HG02973 (cell line): ENCODE measurements around the gene CHD8.

Source experiments
- ATAC-seq: cut with Tn5 transposase; IDR thresholded peaks from one replicate; pipeline ENCODE4 v1.9.1; 2021; ENCODE audit warnings: moderate library complexity; ENCODE audit not compliant: unreplicated experiment

CHD8 gene

DNA sequence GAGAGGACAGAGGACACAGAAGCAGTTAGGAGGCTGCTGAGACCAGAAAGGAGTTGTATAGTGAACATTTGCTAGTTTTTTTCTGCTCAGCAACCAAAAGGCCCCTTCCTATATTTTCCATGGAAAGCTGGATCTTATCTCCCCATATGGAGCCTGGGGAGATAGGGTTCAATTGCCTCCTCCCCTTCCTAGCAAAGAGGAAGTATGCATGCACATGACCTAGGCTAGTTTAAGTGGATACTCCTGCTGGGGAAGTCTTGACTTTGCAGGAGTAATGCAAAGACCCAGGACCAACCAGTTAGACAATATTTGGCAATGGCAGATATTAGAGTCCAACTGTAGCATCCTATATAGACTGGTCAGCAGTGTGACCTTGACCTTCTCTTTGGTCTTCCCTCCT, 15.1 kb downstream of the CHD8 start:
- no peak for ATAC-seq

DNA sequence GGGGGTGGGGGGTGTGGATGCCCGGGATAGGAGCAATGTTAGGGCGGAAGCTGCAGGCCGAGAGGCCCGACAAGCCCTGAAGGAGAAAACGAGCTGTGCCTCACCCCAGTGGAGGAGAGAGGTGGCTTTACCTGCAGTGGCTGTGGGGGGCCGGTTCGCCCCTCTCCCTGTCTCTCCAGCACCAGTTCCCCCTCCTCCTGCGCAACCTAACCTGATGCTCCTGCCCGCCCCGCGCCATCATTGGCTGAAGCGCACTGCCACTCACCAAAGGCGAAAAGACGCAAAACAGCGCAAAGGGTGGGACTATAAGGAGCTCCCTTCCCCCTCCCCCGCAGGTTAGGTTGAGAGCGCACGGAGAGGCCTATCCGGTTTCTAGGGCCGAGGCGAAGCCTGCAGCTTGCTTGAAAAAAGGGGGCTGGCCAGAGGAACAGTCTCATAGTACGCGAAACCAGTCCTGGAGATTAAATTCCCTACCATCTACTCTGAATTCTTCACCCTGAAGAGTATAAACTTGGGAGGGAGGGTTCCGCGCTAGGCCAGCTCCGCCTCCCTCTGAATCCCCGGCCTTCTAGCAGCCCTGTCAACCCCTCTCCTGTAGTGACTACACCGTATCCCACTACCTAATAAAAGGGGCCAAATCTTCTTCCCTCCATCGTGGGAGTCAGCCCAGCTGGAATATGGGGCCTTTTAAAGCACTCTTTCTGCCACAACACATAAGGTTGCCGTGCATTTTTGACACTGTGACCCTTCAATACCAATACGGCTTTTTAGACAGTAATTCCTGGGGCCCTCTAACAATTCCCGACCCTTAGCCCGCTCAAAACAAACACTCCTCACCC, 18.6 kb downstream of the CHD8 start:
- peak; percentile 99 for ATAC-seq

DNA sequence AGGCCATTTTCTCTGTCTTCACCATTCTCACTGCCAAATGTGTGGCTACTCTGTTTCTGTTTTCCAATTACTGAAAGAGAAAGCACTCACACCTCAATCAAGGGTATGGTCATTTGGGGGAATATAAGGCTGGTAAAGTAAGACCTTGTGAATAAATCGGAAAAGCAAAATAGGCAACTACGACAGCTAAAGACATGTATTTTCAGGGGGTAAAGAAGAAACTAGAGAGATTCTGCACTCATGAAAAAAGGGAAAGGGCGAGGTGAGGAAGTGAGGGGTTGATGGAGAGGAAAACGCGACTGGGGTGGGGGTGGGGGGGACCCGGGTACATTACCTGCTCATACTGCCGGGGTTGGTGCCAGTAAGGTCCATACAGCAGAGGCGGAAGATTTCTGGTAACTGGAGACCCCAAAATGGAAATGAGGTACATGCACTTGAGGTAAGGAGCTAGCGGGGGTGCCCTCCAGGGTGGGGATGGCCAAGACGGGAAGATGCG, 19.3 kb downstream of the CHD8 start:
- ATAC-seq = peak; percentile 26

DNA sequence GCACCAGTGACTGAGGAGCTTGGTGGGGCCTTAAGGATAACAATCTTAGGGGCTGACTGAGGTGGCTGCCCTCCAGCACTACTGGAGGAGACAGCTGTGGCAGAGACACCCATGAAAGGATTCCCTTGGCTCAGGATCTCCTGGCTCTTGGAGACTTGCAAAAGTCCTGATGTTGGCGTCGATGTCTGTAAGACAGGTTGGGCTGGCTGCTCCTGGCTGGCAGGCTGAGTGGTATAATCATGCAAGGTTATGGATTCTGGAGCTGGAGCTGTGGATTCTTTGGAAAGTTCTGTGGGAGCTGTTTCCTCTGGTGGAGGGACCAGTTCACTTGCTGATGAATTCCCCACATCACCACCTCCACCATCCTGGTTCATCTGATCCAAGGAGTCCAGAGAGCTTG, 24.8 kb downstream of the CHD8 start:
- no peak for ATAC-seq

DNA sequence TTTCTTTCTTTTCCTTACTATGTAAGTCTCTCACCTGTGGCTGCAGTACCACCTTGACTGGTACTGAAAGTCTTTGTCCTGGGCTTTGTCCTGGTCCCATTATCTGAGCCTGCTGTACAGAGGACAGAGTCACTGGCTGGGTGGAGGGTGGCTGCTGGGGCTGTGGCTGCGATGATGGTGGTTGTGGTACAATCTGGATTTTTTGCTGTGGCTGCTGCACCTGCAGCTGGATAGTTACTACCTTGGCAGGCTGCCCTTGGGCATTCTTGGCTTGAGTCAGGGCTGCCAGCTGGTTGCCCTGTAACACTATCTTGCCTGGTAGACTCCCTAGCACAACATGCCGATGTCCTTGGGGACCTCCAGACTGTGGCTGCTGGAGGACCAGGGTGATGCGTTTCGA, 27.0 kb downstream of the CHD8 start:
- ATAC-seq = no peak

DNA sequence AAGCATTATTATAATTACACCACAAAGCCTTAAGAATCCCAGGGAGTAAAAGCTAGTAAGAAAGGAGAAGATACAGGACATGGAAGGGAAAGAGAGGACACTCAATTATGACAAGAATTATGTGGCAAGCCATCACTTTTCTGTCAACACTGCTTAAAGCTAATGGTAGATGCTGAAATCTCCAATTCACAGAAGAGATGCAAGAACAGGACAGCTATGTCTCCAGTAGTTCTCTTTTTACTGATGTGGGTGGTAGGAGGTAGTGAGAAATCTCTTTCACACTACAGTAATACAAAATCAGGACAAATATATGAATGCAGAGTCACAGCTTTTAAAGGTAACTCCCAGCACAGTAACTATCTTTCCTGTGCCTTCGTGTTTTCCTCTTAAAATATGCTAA, 29.2 kb downstream of the CHD8 start:
- ATAC-seq = no peak

DNA sequence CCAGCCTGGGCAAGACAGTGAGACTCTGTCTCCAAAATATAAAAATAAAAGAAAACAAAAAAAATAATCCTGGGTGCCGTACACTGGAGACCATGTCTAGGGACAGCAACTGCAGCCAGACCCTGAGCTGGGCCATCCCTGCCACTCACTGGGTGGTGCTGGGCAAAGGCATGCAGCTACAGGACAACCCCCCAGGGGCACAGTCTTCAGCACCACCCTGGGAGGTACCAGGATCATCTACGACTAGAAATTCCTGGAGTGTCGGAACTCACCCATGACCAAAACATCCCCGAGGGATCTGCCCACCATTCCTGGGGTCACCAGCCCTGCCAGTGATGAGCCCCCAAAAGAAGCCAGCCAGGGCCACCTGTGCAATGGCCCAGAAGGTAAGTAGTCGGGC, 36.4 kb downstream of the CHD8 start:
- no peak for ATAC-seq

DNA sequence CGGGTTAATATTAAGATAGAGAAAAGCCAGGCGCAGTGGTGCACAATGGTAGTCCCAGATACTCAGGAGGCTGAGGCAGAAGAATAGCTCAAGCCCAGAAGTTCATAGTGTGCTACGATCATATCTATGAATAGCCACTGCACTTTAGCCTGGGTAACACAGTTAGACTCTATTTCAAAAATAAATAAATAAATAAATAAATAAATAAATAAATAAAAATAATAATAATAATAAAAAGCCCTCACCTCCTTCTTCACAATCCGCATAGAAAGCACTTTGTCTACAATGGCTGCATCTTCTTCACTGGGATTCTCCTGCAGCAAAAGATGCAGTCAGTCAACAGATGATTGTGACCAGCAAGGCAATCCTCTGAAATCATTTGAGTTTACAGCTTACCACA, 40.6 kb downstream of the CHD8 start:
- no peak for ATAC-seq

DNA sequence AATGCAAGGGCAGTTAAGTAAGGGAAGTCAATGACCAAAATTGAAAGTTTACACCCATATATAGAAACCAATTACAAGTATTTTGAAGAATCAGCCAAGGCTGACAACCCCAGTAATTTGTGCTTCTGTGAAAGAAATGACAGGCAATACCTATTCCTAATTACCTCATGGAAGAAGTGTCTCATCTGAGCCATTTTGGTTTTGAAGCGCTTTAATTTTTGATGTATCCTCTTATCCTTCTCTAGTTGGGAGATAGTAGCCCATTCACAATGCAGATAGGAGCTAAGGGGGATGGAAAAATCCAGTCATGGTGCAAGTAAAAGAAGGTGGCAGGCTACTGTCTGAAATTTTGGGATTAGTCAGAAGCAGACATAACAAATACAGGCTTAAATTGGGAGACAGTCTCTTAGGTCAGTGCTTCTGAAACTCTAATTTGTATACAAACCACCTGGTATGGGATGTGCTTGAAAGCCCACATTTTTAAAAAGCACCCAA, 41.7 kb downstream of the CHD8 start:
- ATAC-seq = no peak

DNA sequence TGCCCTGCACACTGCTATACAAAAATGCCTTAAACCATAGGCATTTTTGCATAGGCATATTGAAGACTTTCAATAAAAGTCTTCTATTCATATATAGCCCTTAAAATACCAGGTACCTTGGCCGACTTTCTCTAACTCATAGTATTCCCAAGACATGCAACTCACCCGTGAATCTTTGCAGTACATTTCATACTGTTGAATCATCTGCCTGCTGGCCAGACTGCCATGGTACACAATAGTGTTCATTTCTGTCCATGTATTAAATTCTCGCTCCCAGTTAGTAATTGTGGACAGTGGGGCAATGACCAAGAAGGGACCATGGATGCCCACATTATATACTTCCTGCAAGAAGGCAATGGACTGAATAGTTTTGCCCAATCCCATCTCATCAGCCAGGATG, 47.8 kb downstream of the CHD8 start:
- no peak for ATAC-seq

DNA sequence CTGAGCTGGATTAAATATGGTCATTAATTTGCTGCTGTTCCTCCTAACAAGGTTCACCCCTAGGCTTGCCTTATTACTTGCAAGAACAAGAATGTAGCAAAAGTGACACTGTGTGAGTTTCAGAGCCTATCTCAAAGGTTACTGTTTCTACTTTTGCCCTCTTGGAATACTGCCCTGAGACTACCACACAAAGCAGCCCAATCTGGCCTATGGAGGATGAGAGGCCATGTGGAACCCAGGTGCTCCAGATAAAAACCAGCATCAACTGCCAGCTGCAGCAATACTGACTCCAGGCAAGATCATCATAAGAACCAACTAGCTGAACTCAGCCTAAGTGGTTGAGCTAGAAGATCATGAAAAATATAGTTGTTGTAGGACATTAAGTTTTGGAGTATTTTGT, 49.7 kb downstream of the CHD8 start:
- ATAC-seq = no peak

DNA sequence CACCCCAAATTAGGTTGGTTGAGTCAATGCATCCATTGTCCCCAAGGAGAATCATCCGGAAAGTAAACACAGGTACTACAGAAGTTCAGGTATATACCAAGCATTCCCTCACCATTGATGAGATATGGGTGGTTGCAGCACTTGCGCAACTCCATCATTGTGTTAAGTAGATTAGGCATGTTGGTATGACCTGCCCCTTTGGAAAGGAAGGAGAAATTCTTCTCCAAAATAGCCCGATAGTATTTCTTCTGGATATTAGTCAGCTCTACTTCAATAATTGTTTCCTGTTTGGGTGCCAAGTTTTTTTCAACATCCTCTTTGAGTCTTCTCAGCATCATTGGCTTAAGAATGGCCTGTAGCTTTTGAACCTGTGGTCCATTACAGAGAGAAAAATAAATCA, 50.8 kb downstream of the CHD8 start:
- no peak for ATAC-seq

DNA sequence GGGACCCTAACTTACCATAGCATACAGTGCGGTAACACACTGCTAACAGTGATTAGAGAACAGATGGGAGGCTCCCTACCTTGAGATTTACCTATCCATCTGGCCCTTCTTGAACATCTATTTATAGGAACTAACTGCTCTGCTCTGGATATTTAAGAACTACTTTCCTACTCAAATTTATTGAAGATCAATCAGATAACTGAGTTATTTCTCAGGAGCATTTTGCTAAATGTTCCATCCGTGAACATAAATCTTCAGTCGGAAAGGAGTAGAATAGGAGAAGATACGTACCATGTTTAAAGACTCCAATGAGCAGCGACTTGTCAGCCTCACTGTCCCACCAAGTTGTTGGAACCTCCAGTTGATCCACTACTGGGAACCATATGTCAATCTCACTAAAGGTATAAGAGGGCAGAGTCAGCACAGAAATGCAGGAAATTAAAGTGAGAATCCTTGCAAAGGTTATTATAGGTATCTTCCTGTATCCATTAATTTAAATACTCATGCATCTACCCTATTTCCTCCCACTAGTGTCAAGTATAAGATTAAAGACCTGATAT, 56.5 kb downstream of the CHD8 start:
- ATAC-seq = no peak

DNA sequence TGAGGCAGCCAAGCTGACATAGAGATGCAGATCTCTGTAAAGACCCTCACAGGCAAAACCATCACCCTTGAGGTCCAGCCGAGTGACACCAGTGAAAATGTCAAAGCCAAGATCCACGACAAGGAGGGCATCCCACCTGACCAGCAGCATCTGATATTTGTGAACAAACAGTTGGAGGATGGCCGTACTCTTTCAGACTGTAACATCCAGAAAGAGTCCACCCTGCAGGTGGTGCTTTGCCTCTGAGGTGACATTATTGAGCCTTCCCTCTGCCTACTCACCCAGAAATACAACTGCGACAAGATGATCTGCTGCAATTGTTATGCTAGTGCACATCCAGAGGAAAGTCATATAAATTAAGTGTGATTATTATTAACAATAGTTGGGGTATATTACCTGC, 57.0 kb downstream of the CHD8 start:
- no peak for ATAC-seq

DNA sequence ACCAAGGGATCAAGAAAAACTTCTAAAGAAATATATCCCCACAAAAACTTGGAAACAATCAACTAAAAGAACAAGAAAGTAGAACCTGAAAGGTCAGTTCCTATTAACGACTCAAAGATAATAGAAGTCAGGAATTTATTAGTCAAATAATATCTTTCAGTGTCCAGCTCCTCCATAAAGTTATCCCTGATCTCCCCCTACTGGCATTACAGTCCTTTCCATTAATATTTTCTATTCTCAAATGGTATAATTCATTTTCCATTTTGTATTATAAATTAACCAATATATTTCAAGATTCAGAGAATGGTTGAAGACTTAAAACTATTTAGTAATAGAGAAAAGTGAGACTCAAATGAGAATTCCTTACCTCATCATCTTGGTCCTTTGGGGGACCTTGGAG, 60.5 kb downstream of the CHD8 start:
- no peak for ATAC-seq

DNA sequence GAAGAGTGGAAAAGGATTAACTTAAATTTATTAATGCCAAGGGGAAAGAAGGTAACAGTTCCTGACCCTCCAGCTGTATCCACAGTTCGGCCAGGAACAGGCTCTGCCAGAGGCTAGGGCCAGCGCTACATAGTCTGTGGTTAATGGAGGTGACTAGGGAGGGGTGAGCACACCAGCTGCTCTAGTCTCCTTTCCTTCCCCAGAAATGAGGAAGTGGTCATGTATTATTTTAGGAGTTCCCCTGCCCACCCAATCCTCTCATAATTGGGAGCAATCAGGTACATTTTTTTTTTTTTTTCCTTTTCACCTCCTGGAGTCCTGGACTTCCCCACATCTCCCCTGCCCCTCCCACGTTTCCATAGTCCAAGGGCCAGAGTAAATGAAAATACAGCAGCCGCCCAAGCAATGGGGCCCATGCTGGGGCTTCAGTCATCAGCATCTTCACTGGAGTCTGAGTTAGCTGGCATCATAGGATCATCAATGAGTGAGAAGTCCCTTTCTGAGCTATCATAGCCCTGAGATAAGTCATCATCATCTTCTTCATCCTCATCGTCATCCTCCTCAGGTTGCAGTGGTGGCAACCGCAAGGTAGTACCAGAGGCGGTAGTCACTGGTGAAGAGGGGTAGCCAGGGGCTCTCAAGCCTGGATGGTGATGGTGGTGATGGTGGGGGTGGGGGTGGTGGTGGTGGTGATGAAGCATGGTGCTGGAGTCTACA, 70.6 kb downstream of the CHD8 start:
- no peak for ATAC-seq

DNA sequence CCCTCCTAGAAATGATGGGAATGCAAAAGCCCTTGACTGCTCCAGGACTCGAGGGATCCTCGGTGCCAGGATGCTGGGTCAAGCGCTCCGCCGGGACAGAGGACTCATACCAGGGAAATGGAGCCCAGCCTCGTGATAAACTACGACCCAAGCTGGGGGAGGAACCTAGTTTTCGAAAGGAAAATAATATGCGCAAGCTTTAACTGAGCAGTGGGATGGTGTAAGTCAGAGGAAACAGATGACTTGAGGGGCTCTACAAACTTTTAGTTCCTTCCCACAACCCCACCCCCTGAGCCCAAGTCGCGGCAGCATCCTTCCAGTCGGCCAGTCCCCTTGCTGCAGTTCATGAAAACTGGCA, 71.5 kb downstream of the CHD8 start:
- peak; percentile 27 for ATAC-seq

DNA sequence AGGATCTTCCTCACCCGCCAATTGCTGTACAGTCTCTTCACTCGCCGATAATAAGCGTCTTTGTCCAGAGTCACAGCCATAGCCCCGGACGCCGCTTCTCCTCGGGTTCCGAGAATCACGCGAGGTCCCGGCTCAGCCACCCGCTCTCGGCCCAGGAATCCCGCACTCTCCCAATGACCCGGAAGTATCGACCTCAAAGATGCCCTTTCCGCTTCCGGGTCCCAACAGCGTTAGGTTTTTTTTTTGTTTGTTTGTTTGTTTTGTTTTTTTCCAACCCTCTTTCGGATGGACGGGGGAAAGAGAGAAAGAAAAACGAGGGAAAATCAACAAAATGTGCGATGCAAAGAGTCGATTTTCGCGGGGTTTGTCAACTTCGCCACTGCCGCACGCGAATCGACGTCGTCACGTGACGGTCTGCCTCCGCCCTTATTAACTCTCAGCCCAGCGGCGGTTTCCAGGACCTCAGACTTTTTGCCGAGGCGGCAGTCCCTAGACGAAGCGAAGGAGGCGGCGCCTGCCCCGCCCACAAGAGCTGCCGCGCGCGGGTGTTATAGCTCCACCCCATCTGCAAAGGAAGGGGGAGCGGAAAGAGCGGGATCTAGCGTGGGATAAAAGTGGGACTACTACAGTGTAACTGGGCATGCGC, 72.0 kb downstream of the CHD8 start, which contains the start of gene SUPT16H:
TSS of gene SUPT16H (minus strand) at position 172 of the 646 bp plus-strand sequence. CDS start at position 80, 92 bp downstream.
- peak; percentile 85 for ATAC-seq

DNA sequence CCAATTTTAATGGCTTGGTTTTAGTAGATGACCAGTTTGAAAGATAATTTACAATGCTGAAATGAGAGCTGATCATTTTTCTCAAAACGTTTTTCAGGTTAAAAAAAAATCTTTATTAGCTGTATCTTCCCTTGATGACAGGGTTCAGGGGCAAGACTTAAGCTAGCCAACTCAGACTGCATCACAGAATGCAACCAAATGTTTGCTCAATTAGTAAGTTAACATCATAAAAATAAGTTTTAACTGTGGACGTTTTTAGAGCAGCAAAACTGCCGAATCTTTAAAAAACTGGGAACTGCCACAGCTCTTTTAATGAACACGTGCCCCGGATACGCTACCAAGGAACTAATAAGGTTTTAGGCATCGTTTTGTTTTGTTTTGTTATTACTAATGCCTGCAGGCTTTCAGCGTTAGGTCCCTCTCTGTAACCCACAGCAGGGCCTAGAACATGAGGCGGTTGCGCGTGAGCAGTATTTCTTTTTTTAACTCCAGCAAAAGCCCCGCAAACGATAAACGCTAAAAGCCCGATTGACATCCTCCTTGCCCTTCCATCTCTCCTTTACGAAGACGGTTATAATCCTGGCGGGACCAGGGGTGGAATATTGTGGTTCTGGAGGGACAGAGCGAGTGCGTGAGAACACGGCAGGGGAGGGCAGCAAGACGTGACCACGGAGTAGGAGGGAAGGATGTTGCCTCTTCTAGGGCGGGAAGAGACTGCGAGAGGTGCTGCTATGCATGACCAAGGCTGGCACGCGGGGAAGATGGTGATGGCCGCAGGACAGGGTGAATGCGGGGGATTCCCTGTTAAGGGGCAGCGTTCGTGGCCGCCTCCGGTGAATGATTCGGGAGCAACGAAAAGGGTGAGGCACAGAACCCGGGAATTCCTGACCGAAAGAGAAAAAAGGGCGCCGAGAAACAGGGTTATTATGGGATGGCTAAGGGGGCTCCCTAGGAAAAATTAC, 72.8 kb downstream of the CHD8 start:
- no peak for ATAC-seq

DNA sequence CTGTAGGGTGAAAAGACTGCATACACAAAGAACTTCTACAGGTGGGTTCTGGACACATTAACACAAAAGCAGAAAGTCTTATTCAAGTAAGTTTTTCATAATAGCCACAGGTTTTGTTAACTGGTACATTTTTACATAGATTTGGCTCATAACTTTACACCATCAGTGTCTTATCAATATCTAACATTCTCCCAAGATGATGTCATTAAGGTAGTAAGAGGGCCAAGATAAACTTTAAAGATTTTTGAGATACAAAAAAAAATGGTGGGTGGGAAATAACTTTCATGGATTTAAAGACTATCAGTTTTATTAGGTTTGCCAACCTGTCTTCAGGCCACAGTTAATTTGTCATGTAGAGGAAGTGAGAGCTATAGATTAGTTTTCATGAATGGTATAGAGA, 73.8 kb downstream of the CHD8 start:
- no peak for ATAC-seq
